ENCODE results near the gene SDHB.

DNA sequence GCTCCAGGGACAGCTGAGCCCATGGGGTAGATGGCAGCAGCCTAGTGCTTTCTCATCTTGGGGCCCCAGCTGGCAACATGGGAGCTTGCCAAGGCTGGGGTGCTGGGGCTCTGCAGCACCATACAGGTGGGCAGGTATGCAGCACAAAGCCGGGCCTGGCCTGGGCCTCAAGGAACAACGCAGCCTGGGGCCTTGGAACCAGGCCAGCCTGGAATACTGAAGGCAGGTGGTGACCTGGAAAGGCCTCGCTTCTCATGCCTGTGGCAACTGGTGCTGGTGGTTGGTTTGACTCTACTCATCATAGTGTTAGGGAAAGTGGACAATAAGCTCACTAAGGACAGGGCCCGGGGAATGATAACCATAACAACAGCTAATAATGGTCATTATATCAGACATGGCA, 27.0 kb upstream of the SDHB start:
- TF ChIP-seq, protein P1, sequence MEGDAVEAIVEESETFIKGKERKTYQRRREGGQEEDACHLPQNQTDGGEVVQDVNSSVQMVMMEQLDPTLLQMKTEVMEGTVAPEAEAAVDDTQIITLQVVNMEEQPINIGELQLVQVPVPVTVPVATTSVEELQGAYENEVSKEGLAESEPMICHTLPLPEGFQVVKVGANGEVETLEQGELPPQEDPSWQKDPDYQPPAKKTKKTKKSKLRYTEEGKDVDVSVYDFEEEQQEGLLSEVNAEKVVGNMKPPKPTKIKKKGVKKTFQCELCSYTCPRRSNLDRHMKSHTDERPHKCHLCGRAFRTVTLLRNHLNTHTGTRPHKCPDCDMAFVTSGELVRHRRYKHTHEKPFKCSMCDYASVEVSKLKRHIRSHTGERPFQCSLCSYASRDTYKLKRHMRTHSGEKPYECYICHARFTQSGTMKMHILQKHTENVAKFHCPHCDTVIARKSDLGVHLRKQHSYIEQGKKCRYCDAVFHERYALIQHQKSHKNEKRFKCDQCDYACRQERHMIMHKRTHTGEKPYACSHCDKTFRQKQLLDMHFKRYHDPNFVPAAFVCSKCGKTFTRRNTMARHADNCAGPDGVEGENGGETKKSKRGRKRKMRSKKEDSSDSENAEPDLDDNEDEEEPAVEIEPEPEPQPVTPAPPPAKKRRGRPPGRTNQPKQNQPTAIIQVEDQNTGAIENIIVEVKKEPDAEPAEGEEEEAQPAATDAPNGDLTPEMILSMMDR (IDR thresholded peaks at IDR 0.05), result no peak
- no peak for TF ChIP-seq POLR2A (IDR thresholded peaks at IDR 0.05)

Measured in uterus (tissue), 2 donors.